Stomach (tissue), 9 donors: ENCODE data around the gene CD81. TPM values are rescaled to one million over a fixed set of nuclear protein-coding genes. Genes with fewer than 3 reads are reported as not detected.

Experiments
- DNase-seq, 2 donors: peaks; one replicate each; pipeline versions ENCODE4 v3.0.0 to v3.0.0-alpha.2; 2013 to 2019
- H3K27ac ChIP-seq, 5 donors: fragments of 200-600 bp in 4 of 5; sonication (generic) in 4 of 5; one replicate each; pipeline ENCODE4 v1.5.1; 2013 to 2019; ENCODE audit warnings: mild to moderate bottlenecking in 1 of 5, moderate library complexity in 1 of 5
- H3K27me3 ChIP-seq, 3 donors: fragments of 200-600 bp; sonication (generic); one replicate each; pipeline ENCODE4 v1.5.1; 2017 to 2019; ENCODE audit warnings: mixed run types in 1 of 3
- H3K36me3 ChIP-seq, 4 donors: fragments of 200-600 bp; sonication (generic); 1 replicate in 3 of 4; 2 replicates in 1 of 4; pipeline ENCODE4 v1.5.1; 2016 to 2019
- H3K4me1 ChIP-seq, 4 donors: fragments of 200-600 bp; sonication (generic); one replicate each; pipeline ENCODE4 v1.5.1; 2016 to 2019
- H3K4me3 ChIP-seq, 4 donors: fragments of 200-600 bp; sonication (generic) in 3 of 4; one replicate each; pipeline ENCODE4 v1.5.1; 2016 to 2019; ENCODE audit warnings: mild to moderate bottlenecking in 1 of 4
- H3K9me3 ChIP-seq, 4 donors: fragments of 200-600 bp; sonication (generic); one replicate each; pipeline ENCODE4 v1.5.1; 2016 to 2019
- EP300 ChIP-seq: sonication (generic); formaldehyde crosslinking; IDR thresholded peaks from one replicate; pipeline ENCODE4 v1.6.1; 2017; ENCODE audit warnings: antibody characterized with exemption
- POLR2A ChIP-seq, 4 donors: fragments of 450-650 bp; IDR thresholded peaks; one replicate each; pipeline ENCODE4 v1.6.1; 2016; ENCODE audit warnings: antibody characterized with exemption in 4 of 4, control low read depth in 2 of 4, mild to moderate bottlenecking in 1 of 4, moderate library complexity in 1 of 4
- POLR2AphosphoS5 ChIP-seq, 3 donors: sonication (generic); formaldehyde crosslinking; IDR thresholded peaks; one replicate each; pipeline ENCODE4 v1.6.1; 2016; ENCODE audit warnings: antibody characterized with exemption in 3 of 3
- WGBS, 5 donors: extraction: QIAGEN DNeasy Blood & Tissue Kit in 3 of 5; methylation state at CpG; one replicate each; pipeline versions ENCODE4 v1.1.5 to v1.1.7; 2013 to 2018; 5-methylcytosine and 5-hydroxymethylcytosine counted together
- intact Hi-C: fragments of 100-400 bp; cut with DNase I; formaldehyde crosslinking; loops from one replicate; pipeline ENCODE4 v1.15.1; 2023; ENCODE audit warnings: low total_unique reads
- polyA plus RNA-seq, 3 donors: library from polyadenylated mRNA; stranded (reverse); fragments of 200-250 nt; gene quantifications; one replicate each; pipeline ENCODE4 v1.2.3, GENCODE V29; 2013
- total RNA-seq, 5 donors: library from RNA; depleted of rRNA; stranded (reverse); fragments of >200 nt; gene quantifications; one replicate each; pipeline versions ENCODE4 v1.1.0 to v1.2.3, GENCODE V29; 2014 to 2016
- TF ChIP-seq, protein P1 (sequence below), 7 experiments: fragments of 450-650 bp in 4 of 7; fragments of 200-600 bp in 3 of 7; sonication (generic) in 3 of 7; IDR thresholded peaks; one replicate each; pipeline ENCODE4 v1.5.1; 2016 to 2019; ENCODE audit warnings: antibody characterized with exemption in 7 of 7, control low read depth in 2 of 7, mild to moderate bottlenecking in 1 of 7
- donor health status: healthy with polysubstance abuse.
- donor health status: Bipolar disorder and iron deficiency.
- donor health status: healthy.

CD81 gene
- total and polyA plus RNA-seq, 8 donors = 95.0 to 327 (median 223) TPM

DNA sequence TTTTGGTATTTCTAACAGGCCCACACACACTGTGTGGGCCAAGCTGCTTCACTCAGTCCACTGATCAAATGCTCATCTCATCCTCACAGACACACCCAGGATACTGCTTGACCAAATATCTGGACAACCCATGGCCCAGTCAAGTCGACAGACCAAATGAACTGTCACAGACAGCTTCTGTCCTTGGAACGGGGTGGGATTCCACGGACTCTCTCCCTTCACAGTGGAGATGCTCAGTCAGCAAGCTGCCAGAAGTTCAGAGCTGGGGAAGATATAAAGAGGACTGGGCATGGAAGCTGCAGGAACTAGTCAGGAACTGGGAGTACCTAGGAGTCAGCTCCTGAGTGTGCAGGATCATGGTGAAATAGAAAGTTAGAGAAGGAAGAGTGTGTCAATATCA lies 34.6 kb upstream of the CD81 start:
- intact Hi-C loops = no loop called here

DNA sequence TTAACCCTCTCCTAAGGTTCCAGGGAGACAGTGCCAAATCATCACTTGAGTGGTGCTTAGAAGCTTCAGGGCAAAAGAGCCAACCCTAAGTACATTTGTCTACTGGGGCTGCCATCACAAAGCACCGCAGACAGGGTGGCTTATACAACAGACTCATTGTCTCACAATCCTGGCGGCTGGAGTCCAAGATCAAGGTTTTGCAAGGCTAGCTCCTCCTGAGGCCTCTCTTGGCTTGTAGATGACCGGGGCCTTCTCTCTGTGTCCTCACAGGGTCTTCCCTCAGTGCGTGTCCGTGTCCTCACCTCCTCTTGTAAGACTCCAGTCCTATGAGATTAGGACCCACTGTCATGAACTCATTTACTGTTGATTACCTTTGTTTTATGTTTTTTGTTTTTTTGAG lies 34.1 kb upstream of the CD81 start:
- Histone ChIP-seq H3K9me3 (no peaks in the 10 kb centered on the region), H3K27ac (no peak overlapping the region), H3K27me3 (no peaks in the 10 kb centered on the region), H3K36me3 (no peaks in the 10 kb centered on the region), H3K4me1 (no peaks in the 10 kb centered on the region), H3K4me3 (no peak overlapping the region)
- TF ChIP-seq EP300 (no peak), POLR2AphosphoS5 (IDR thresholded peaks at IDR 0.05) (no peak), POLR2A (IDR thresholded peaks at IDR 0.05) (no peak)
- TF ChIP-seq, protein P1, sequence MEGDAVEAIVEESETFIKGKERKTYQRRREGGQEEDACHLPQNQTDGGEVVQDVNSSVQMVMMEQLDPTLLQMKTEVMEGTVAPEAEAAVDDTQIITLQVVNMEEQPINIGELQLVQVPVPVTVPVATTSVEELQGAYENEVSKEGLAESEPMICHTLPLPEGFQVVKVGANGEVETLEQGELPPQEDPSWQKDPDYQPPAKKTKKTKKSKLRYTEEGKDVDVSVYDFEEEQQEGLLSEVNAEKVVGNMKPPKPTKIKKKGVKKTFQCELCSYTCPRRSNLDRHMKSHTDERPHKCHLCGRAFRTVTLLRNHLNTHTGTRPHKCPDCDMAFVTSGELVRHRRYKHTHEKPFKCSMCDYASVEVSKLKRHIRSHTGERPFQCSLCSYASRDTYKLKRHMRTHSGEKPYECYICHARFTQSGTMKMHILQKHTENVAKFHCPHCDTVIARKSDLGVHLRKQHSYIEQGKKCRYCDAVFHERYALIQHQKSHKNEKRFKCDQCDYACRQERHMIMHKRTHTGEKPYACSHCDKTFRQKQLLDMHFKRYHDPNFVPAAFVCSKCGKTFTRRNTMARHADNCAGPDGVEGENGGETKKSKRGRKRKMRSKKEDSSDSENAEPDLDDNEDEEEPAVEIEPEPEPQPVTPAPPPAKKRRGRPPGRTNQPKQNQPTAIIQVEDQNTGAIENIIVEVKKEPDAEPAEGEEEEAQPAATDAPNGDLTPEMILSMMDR (IDR thresholded peaks at IDR 0.05) = no peak
- DNase-seq = no peak
- 61 to 92% (median 74%) methylated on average over 5 of the region's 5 CpGs for WGBS, 5 donors
- intact Hi-C loops = no loop called here

More for the DNA sequence above, 34.6 kb upstream of the CD81 start:
- DNase-seq = no peak
- no peaks in the 10 kb centered on the region for H3K36me3 ChIP-seq
- H3K4me1 ChIP-seq = no peaks in the 10 kb centered on the region
- H3K27ac ChIP-seq = no peak overlapping the region
- no peak overlapping the region for H3K4me3 ChIP-seq
- TF ChIP-seq POLR2AphosphoS5 (IDR thresholded peaks at IDR 0.05) = no peak
- H3K27me3 ChIP-seq = no peaks in the 10 kb centered on the region
- H3K9me3 ChIP-seq = no peaks in the 10 kb centered on the region
- 90 to 95% (median 92%) methylated on average over 3 of the region's 3 CpGs for WGBS, 5 donors

DNA sequence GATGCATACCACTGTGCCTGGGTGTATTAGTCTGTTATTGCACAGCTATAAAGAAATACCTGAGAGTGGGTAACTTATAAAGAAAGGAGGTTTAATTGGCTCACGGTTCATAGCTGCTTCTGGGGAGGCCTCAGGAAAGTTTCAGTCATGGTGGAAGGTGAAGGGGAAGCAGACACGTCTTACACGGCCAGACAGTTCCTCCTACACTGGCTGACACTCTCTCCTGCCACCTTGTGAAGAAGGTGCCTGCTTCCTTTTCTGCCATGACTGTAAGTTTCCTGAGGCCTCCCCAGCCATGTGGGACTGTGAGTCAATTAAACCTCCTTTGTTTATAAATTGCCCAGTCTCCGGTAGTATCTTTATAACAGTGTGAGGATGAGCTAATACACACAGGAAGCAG lies 33.6 kb upstream of the CD81 start:
- intact Hi-C loops = no loop called here
- H3K4me3 ChIP-seq = no peak overlapping the region
- H3K27me3 ChIP-seq = no peaks in the 10 kb centered on the region
- H3K36me3 ChIP-seq = no peaks in the 10 kb centered on the region
- H3K9me3 ChIP-seq = no peaks in the 10 kb centered on the region
- DNase-seq = no peak
- H3K4me1 ChIP-seq = no peaks in the 10 kb centered on the region
- no peak for TF ChIP-seq POLR2A (IDR thresholded peaks at IDR 0.05)
- TF ChIP-seq, protein P1 (IDR thresholded peaks at IDR 0.05) = no peak
- TF ChIP-seq EP300 = no peak
- TF ChIP-seq POLR2AphosphoS5 (IDR thresholded peaks at IDR 0.05) = no peak
- 74 to 89% (median 80%) methylated on average over 4 of the region's 4 CpGs for WGBS, 5 donors
- no peak overlapping the region for H3K27ac ChIP-seq

DNA sequence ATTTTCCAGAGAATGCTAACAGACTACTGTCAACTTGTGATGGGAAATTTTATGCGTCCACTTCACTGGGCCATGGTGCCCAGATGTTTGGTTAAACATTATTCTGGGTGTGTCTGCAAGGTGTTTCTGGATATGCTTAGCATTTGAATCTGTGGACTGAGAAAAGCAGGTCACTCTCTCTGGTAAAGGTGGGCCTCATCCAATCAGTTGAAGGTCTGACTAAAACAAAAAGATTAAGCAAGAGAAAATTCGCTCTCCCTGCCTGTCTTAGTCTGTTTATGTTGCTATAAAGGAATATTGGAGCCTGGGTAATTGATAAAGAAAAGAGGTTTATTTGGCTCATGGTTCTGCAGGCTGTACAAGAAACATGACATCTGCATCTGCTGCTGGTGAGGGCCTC lies 32.1 kb upstream of the CD81 start:
- 68 to 83% (median 75%) methylated on average over 2 of the region's 2 CpGs for WGBS, 5 donors
- Histone ChIP-seq H3K27ac (no peak overlapping the region), H3K9me3 (peaks cover 0 to 12% (median 9%) of the 10 kb centered on the region in 4 donors), H3K27me3 (no peaks in the 10 kb centered on the region), H3K4me1 (no peaks in the 10 kb centered on the region), H3K36me3 (no peaks in the 10 kb centered on the region), H3K4me3 (no peak overlapping the region)
- DNase-seq = no peak
- intact Hi-C loops = no loop called here
- TF ChIP-seq EP300 = no peak
- no peak for TF ChIP-seq POLR2AphosphoS5 (IDR thresholded peaks at IDR 0.05)
- TF ChIP-seq, protein P1 (IDR thresholded peaks at IDR 0.05) = no peak
- TF ChIP-seq POLR2A (IDR thresholded peaks at IDR 0.05) = no peak

DNA sequence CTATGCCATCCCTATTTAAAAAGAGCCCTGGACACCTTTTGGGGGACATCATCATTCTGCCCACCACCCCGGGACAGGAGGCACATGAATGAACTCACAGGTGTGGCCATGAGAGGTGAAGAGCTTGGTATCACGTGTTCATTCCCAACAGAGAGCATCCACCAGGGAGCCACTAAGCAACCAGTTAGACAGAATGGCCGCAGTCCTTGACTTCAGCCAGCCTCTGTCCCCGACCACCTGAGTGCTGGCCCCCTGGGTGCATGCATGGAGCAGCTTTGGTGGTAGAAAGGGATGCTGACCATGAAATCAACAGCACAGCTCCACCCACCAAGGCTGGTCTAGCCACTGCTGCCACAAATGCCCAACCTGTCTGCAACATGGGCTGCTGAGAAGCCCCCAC lies 31.1 kb upstream of the CD81 start:
- WGBS, 5 donors = 78 to 89% (median 83%) methylated on average over 4 of the region's 4 CpGs
- Histone ChIP-seq H3K9me3 (peaks cover 0 to 15% (median 10%) of the 10 kb centered on the region in 4 donors), H3K4me1 (no peaks in the 10 kb centered on the region), H3K27ac (no peak overlapping the region), H3K36me3 (no peaks in the 10 kb centered on the region), H3K27me3 (no peaks in the 10 kb centered on the region), H3K4me3 (no peak overlapping the region)
- TF ChIP-seq POLR2AphosphoS5 (IDR thresholded peaks at IDR 0.05) = no peak
- no peak for TF ChIP-seq POLR2A (IDR thresholded peaks at IDR 0.05)
- TF ChIP-seq, protein P1 (IDR thresholded peaks at IDR 0.05) = no peak
- no peak for TF ChIP-seq EP300
- intact Hi-C loops = no loop called here
- no peak for DNase-seq
